GM19395 (cell line): ENCODE results near the gene ZNF557.

Source experiments
- ATAC-seq: cut with Tn5 transposase; IDR thresholded peaks from one replicate; pipeline ENCODE4 v1.9.1; 2021; ENCODE audit warnings: mild to moderate bottlenecking, moderate library complexity; ENCODE audit not compliant: unreplicated experiment

ZNF557 gene

DNA sequence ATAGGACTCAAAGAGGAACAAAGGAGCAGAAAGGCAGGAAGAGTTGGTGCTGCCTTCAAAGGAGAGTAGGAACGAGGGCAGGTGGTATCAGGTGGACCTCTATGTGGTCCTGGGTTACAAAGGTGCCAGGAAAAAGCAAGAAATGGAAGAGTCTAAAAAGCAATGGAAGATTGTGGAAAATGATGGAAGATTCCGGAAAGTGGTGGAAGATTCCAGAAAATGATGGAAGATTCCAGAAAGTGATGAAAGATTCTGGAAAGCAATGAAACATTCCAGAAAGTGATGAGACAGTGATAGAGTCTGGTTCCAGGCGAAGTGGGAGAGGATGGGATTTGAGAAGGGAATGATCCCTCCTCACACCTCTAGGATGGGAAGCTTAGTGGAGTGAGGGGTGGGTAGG, 55.3 kb downstream of the ZNF557 start:
- ATAC-seq, result no peak

- no peak for ATAC-seq
These were observed 55.7 kb downstream of the ZNF557 start for GRCh38 chr19:7125221-7125620.

DNA sequence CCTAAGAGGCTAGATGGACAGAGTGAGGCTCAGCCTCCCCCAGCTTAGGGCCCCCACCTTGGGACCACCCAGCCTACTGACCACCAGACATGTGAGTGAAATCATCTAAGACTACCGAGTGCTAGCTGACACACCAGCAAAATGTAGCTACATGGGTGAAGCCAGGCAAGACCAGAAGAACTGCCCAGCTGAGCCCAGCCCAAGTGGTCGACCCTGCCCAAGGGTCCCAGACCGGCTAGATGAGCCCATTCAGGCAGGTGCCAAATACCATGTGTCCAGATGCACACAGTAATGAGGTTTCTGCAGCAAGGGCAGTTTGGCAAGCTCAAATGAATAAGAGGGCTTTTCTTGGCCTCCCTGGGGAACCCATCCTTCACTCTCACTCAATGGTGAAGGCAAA, 56.6 kb downstream of the ZNF557 start:
- ATAC-seq, result no peak

DNA sequence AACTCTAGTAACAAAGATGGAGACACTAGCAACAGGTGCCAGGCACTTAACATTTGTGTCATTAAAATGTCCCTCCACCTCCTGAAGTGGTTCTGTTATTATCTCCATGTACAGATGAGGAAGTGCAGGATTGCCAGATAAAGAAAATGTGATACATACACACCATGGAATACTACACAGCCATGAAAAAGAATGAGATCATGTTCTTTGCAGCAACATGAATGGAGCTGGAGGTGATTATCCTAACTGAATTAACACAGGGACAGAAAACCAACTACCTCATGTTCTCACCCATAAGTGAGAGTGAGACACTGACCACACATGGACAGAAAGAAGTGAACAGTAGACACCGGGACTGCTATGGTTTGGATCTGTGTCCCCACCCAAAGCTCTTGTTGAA, 60.5 kb downstream of the ZNF557 start:
- no peak for ATAC-seq

DNA sequence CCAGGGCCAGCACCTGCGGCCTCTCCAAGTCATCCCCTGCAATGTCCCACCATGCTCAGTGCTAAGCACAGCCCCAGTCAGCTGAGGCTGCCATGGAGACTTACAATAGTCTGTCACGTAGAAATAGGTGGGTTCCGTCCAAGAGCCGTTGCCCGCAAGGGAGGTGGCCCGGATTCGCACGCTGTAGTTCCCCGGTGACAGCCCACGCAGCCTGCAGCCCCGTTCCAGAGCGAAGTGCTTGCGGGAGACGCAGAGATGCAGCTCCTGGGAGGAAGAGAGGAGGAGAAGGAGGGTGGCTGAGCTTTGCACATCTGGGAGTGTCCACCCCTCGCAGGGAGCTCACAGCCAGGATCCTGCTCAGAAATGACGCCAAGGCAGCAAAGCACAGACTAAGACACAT, 62.6 kb downstream of the ZNF557 start:
- ATAC-seq, result no peak

GRCh38 chr19:7137120-7137519, 67.6 kb downstream of the ZNF557 start:
- ATAC-seq, result no peak
